Fibroblast of mammary gland (primary cell): ENCODE measurements around the gene SUMF1.

Source experiments
- DNase-seq: peaks from one replicate; pipeline ENCODE4 v3.0.0-alpha.2; 2010; ENCODE audit warnings: low read depth
- H3K4me3 ChIP-seq: 2 replicates; pipeline ENCODE4 v1.5.1; 2011; ENCODE audit warnings: low read depth, mild to moderate bottlenecking, low read length, moderate library complexity; ENCODE audit not compliant: control insufficient read depth
- TF ChIP-seq, protein P1 (sequence below): conservative IDR thresholded peaks from 2 replicates; pipeline ENCODE4 v1.5.1; 2011; ENCODE audit warnings: low read depth, low read length, inconsistent platforms; ENCODE audit not compliant: control insufficient read depth, insufficient read depth

Gene SUMF1

DNA sequence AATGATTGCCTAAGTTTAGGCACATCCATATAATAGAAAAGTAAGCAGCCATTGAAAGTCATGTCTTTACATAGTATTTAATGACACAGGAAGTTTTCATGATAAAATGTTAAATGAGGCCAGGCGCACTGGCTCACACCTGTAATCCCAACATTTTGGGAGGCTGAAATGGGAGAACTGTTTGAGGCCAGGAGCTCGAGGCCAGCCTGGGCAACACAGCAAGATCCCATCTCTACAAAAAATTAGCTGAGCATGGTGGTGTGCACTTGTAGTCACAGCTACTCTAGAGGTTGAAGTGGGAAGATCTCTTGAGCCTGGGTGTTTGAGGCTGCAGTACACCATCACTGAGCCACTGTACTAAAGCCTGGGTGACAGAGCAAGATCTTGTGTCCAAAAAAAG, 104.5 kb downstream of the SUMF1 start:
- no peak for DNase-seq
- TF ChIP-seq, protein P1, sequence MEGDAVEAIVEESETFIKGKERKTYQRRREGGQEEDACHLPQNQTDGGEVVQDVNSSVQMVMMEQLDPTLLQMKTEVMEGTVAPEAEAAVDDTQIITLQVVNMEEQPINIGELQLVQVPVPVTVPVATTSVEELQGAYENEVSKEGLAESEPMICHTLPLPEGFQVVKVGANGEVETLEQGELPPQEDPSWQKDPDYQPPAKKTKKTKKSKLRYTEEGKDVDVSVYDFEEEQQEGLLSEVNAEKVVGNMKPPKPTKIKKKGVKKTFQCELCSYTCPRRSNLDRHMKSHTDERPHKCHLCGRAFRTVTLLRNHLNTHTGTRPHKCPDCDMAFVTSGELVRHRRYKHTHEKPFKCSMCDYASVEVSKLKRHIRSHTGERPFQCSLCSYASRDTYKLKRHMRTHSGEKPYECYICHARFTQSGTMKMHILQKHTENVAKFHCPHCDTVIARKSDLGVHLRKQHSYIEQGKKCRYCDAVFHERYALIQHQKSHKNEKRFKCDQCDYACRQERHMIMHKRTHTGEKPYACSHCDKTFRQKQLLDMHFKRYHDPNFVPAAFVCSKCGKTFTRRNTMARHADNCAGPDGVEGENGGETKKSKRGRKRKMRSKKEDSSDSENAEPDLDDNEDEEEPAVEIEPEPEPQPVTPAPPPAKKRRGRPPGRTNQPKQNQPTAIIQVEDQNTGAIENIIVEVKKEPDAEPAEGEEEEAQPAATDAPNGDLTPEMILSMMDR = no peak
- H3K4me3 ChIP-seq = no peak overlapping the region

DNA sequence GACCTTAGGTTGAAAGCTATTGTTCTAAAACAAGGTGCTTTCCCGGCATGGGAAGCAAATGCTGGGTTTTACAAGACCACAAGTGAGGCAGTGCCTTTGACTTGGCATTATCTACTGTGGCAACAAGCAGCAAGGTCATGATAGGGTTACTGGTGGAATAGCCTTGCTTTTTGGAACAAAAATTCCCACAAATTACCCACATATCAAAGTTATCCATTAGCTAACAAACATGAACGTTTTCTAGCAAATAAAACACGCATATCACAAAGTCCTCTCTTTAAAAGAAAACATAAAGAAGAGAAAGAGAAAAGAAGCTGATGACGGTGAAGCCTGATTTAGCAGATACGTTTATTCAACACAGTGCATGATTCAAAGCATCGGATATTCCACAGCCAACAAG, 106.3 kb downstream of the SUMF1 start:
- H3K4me3 ChIP-seq = no peak overlapping the region
- no peak for DNase-seq
- TF ChIP-seq, protein P1 = no peak

DNA sequence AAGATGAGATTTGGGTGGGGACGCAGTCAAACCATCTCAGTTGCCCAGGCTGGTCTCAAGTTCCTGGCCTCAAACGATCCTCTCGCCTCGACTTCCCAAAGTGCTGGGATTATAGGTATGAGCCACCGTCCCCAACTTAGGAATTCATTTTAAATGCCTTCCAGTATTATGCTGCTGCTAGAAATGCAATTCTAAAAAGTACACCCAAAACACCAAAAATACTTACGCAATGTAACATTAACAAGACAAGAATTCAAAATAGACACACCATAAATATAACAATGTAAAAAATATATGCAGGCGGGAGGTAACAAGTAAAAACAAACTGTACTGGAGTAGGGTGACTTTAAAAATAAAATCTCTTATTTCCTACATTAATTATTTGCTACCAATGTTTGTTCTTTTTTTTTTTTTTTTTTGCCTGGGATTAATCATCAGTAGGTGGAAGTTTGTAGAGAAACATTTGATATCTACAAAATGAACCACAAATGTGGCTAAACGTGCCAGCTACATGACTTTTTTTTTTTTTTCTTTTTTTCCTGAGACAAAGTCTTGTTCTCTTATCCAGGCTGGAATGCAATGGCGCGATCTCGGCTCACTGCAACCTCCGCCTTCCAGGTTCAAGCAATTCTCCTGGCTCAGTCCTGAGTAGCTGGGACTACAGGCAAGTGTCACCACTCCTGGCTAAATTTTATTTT, 107.1 kb downstream of the SUMF1 start:
- no peak overlapping the region for H3K4me3 ChIP-seq
- TF ChIP-seq, protein P1 = no peak
- no peak for DNase-seq

- H3K4me3 ChIP-seq = no peak overlapping the region
- TF ChIP-seq, protein P1 = no peak
- no peak for DNase-seq
These were observed 108.8 kb downstream of the SUMF1 start for GRCh38 chr3:4358273-4358672.

- no peak for DNase-seq
- TF ChIP-seq, protein P1 = no peak
- no peak overlapping the region for H3K4me3 ChIP-seq
These were observed 110.3 kb downstream of the SUMF1 start for GRCh38 chr3:4356546-4357410.

DNA sequence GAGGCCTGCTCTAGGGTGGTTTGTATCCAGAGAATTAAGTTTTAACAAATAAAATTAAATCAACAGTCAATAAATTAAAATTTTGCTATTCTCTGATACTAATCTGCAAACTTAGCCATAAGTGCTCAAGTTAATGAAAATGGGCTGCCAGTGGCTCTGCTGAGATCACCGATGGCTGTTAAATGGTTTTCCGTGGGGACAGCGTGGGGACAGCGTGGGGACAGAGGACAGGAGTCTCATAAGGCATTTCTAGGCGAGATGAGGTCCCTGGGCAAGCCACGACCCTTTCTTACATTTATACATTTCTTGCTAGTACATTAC, 110.9 kb downstream of the SUMF1 start:
- no peak overlapping the region for H3K4me3 ChIP-seq
- TF ChIP-seq, protein P1 = no peak
- no peak for DNase-seq
